ENCODE data around the gene MYO1H.

Gene MYO1H

GRCh38 chr12:109356577-109356976 is 8.9 kb downstream of the MYO1H start:
- no peak overlapping the region for H3K4me3 ChIP-seq (ENCODE audit: low read depth, low read length, poor library complexity, severe bottlenecking)

DNA sequence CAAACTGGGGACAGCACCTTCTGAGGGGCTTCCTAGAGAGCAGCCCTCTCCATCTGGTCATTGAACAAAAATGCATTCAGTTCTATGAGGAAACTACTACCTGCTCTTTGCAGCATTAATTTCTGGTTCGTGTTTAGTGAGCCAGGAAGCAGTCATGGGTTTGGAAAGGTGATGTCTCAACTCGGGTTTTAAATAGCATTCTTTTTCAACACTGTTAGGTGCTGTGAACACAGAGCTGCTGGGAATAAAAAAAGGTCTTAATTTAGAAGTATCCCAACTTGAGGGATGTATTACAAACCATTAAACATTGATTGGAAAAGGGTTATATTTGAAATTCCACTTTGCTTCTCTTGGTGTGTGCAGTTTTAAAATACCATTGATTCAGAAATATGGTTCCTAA is 9.3 kb downstream of the MYO1H start:
- TF ChIP-seq EZH2 (IDR thresholded peaks at IDR 0.05; ENCODE audit: borderline replicate concordance, low read length), result no peak
- TF ChIP-seq CTCF (IDR thresholded peaks at IDR 0.05; ENCODE audit: low read length), result no peak
- Histone ChIP-seq H3K4me2 (ENCODE audit: low read length) (no peak overlapping the region), H3K9me3 (ENCODE audit: low read length) (no peaks in the 10 kb centered on the region), H3K9me2 (ENCODE audit: low read depth, low read length) (no peaks in the 10 kb centered on the region), H3F3A (ENCODE audit: insufficient read depth, low read length) (no peaks in the 10 kb centered on the region), H3K27ac (ENCODE audit: low read depth, low read length, poor library complexity, severe bottlenecking) (no peak overlapping the region), H3K27me3 (ENCODE audit: insufficient read depth, low read length) (no peaks in the 10 kb centered on the region), H4K20me1 (ENCODE audit: insufficient read depth, low read length) (no peaks in the 10 kb centered on the region), H3K4me1 (ENCODE audit: insufficient read depth, low read length, severe bottlenecking) (no peaks in the 10 kb centered on the region), H3K79me2 (ENCODE audit: insufficient read depth, low read length) (no peaks in the 10 kb centered on the region), H3K9ac (ENCODE audit: low read length) (no peak overlapping the region), H3K36me3 (ENCODE audit: insufficient read depth, low read length) (no peaks in the 10 kb centered on the region), H2AFZ (ENCODE audit: low read length) (no peak overlapping the region), H3K4me3 (ENCODE audit: low read depth, low read length, poor library complexity, severe bottlenecking) (no peak overlapping the region)

More at GRCh38 chr12:109356577-109356976, 8.9 kb downstream of the MYO1H start:
- H3K4me1 ChIP-seq (ENCODE audit: insufficient read depth, low read length, severe bottlenecking), result no peaks in the 10 kb centered on the region
- H3K4me2 ChIP-seq (ENCODE audit: low read length), result no peak overlapping the region
- H3K9me2 ChIP-seq (ENCODE audit: low read depth, low read length), result no peaks in the 10 kb centered on the region
- TF ChIP-seq EZH2 (IDR thresholded peaks at IDR 0.05; ENCODE audit: borderline replicate concordance, low read length) (no peak), CTCF (IDR thresholded peaks at IDR 0.05; ENCODE audit: low read length) (no peak)
- no peaks in the 10 kb centered on the region for H4K20me1 ChIP-seq (ENCODE audit: insufficient read depth, low read length)
- no peak overlapping the region for H3K27ac ChIP-seq (ENCODE audit: low read depth, low read length, poor library complexity, severe bottlenecking)
- no peaks in the 10 kb centered on the region for H3K79me2 ChIP-seq (ENCODE audit: insufficient read depth, low read length)
- no peaks in the 10 kb centered on the region for H3K27me3 ChIP-seq (ENCODE audit: insufficient read depth, low read length)
- H3K9ac ChIP-seq (ENCODE audit: low read length), result no peak overlapping the region
- no peak overlapping the region for H2AFZ ChIP-seq (ENCODE audit: low read length)
- H3F3A ChIP-seq (ENCODE audit: insufficient read depth, low read length), result no peaks in the 10 kb centered on the region
- no peaks in the 10 kb centered on the region for H3K9me3 ChIP-seq (ENCODE audit: low read length)
- no peaks in the 10 kb centered on the region for H3K36me3 ChIP-seq (ENCODE audit: insufficient read depth, low read length)

- no peaks in the 10 kb centered on the region for H3K9me3 ChIP-seq (ENCODE audit: low read length)
- H3K4me1 ChIP-seq (ENCODE audit: insufficient read depth, low read length, severe bottlenecking), result no peaks in the 10 kb centered on the region
- H3K27me3 ChIP-seq (ENCODE audit: insufficient read depth, low read length), result no peaks in the 10 kb centered on the region
- H2AFZ ChIP-seq (ENCODE audit: low read length), result no peak overlapping the region
- H3K36me3 ChIP-seq (ENCODE audit: insufficient read depth, low read length), result no peaks in the 10 kb centered on the region
- TF ChIP-seq EZH2 (IDR thresholded peaks at IDR 0.05; ENCODE audit: borderline replicate concordance, low read length) (no peak), CTCF (IDR thresholded peaks at IDR 0.05; ENCODE audit: low read length) (no peak)
- no peak overlapping the region for H3K4me3 ChIP-seq (ENCODE audit: low read depth, low read length, poor library complexity, severe bottlenecking)
- no peak overlapping the region for H3K4me2 ChIP-seq (ENCODE audit: low read length)
- H3K79me2 ChIP-seq (ENCODE audit: insufficient read depth, low read length), result no peaks in the 10 kb centered on the region
- no peak overlapping the region for H3K27ac ChIP-seq (ENCODE audit: low read depth, low read length, poor library complexity, severe bottlenecking)
- no peaks in the 10 kb centered on the region for H3K9me2 ChIP-seq (ENCODE audit: low read depth, low read length)
- no peak overlapping the region for H3K9ac ChIP-seq (ENCODE audit: low read length)
- no peaks in the 10 kb centered on the region for H4K20me1 ChIP-seq (ENCODE audit: insufficient read depth, low read length)
- H3F3A ChIP-seq (ENCODE audit: insufficient read depth, low read length), result no peaks in the 10 kb centered on the region
These were observed 10.6 kb downstream of the MYO1H start for GRCh38 chr12:109358154-109358869.
